Nephron (organoid): Measurements from ENCODE around the gene NIP7.
"Not testable (repeated sequence)": the region's sequence is repeated elsewhere in the genome, so short reads cannot be mapped to it uniquely, and the experiment has no call there.

Source experiments
- H3K27ac Mint-ChIP-seq, 3 experiments: 2 replicates each; pipeline ENCODE4 v1.8.0; 2020; ENCODE audit warnings: mixed read lengths in 3 of 3, mild to moderate bottlenecking in 2 of 3, moderate library complexity in 1 of 3
- H3K27me3 Mint-ChIP-seq: 2 replicates; pipeline ENCODE4 v1.8.0; 2021; ENCODE audit warnings: low read depth, mild to moderate bottlenecking, moderate library complexity, mixed read lengths
- H3K36me3 Mint-ChIP-seq: 2 replicates; pipeline ENCODE4 v1.8.0; 2020; ENCODE audit warnings: low read depth, mixed read lengths
- H3K4me1 Mint-ChIP-seq: 2 replicates; pipeline ENCODE4 v1.8.0; 2020; ENCODE audit warnings: mixed read lengths
- H3K4me3 Mint-ChIP-seq, 3 experiments: 2 replicates each; pipeline ENCODE4 v1.8.0; 2020; ENCODE audit warnings: mild to moderate bottlenecking in 3 of 3, mixed read lengths in 3 of 3, moderate library complexity in 2 of 3
- H3K9me3 Mint-ChIP-seq: 2 replicates; pipeline ENCODE4 v1.8.0; 2020; ENCODE audit warnings: mixed read lengths
- CTCF ChIP-seq, 3 experiments: fragments of 200-600 bp; sonication (generic); IDR thresholded peaks; one replicate each; pipeline ENCODE4 v1.5.0; 2021; ENCODE audit warnings: antibody characterized with exemption in 3 of 3; ENCODE audit not compliant: unreplicated experiment in 3 of 3

The NIP7 gene

DNA sequence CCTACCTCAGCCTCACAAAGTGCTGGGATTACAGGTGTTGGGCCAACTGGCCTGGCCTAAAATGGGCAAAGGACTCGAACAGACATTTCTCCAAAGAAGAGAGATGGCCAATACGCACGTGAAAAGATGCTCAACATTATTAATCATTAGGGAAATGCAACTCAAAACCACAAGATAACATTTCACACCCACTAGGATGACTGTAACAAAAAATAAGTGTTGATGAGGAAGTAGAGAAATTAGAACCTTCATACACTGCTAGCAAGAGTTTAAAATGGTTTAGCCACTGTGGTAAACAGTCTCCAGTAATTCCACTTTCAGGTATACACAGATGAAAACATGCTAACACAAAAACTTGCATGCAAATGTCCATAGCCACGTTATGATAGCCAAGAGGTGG lies 6.4 kb downstream of the NIP7 start:
- H3K36me3 Mint-ChIP-seq: peaks cover 16% of the 10 kb centered on the region
- no peak overlapping the region for H3K27ac Mint-ChIP-seq
- no peak overlapping the region for H3K4me3 Mint-ChIP-seq
- no peaks in the 10 kb centered on the region for H3K27me3 Mint-ChIP-seq
- TF ChIP-seq CTCF (IDR thresholded peaks at IDR 0.05; ENCODE audit: unreplicated experiment in 3 of 3): no peak
- no peaks in the 10 kb centered on the region for H3K9me3 Mint-ChIP-seq
- peaks cover 6% of the 10 kb centered on the region for H3K4me1 Mint-ChIP-seq

DNA sequence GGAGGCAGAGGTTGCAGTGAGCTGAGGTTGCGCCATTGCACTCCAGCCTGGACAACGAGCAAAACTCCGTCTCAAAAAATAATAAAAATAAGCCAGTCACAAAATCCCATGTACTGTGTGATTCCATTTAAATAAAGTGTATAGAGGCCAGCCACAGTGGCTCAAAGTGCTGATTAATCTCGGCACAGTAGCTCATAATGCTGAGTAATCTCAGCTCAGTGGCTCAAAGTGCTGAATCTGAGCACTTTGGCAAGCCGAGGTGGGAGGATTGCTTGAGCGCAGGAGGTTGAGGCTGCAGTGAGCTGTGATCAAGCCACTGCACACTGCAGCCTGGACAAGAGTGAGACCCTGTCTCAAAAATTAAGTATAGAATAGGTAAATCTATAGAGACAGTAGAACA lies 7.1 kb downstream of the NIP7 start:
- Mint-ChIP-seq H3K36me3 (peaks cover 10% of the 10 kb centered on the region), H3K27me3 (no peaks in the 10 kb centered on the region), H3K4me3 (no peak overlapping the region), H3K4me1 (peaks cover 5% of the 10 kb centered on the region), H3K27ac (no peak overlapping the region), H3K9me3 (no peaks in the 10 kb centered on the region)
- TF ChIP-seq CTCF (IDR thresholded peaks at IDR 0.05; ENCODE audit: unreplicated experiment in 3 of 3): no peak

GRCh38 chr16:69348222-69348621 lies 8.7 kb downstream of the NIP7 start:
- Mint-ChIP-seq H3K9me3 (no peaks in the 10 kb centered on the region), H3K36me3 (peaks cover 11% of the 10 kb centered on the region), H3K27ac (no peak overlapping the region), H3K4me3 (no peak overlapping the region), H3K4me1 (peaks cover 5% of the 10 kb centered on the region), H3K27me3 (no peaks in the 10 kb centered on the region)
- TF ChIP-seq CTCF (IDR thresholded peaks at IDR 0.05; ENCODE audit: unreplicated experiment in 3 of 3): no peak

GRCh38 chr16:69349536-69349935 lies 10.0 kb downstream of the NIP7 start:
- Mint-ChIP-seq H3K9me3 (no peaks in the 10 kb centered on the region), H3K4me3 (no peak overlapping the region), H3K27ac (no peak overlapping the region), H3K36me3 (peaks cover 9% of the 10 kb centered on the region), H3K4me1 (peaks cover 5% of the 10 kb centered on the region), H3K27me3 (no peaks in the 10 kb centered on the region)
- no peak for TF ChIP-seq CTCF (IDR thresholded peaks at IDR 0.05; ENCODE audit: unreplicated experiment in 3 of 3)

DNA sequence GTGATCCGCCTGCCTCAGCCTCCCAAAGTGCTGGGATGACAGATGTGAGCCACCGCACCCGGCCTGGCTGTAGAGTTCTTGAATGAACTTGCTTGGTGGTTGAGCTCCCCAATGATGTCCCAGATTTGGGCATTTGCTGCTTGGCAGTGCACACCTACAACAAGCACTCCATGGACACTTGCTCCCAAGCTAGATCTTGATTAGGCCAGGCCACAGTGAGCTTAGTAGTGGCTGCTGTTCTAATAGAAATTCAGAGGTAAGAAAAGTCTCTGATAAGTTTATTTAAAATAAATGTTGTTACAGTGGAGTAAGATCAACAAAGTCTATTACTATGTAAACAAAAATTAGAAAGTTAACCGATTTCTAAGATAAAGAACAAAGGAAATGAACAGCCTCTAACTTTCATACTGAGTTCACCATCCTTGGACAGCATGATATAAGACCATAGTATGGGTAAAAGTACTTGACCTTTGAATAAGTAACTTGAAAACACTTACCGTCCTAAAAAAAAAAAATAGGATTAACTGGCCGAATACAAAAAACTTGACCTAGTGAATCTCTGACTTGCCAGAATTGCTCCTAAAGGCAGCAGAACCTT lies 11.1 kb downstream of the NIP7 start:
- Mint-ChIP-seq H3K36me3 (peaks cover 13% of the 10 kb centered on the region), H3K9me3 (no peaks in the 10 kb centered on the region), H3K27me3 (no peaks in the 10 kb centered on the region), H3K4me3 (no peak overlapping the region), H3K27ac (peak overlapping the region; percentile 7 to 66 (median 41)), H3K4me1 (peaks cover 9% of the 10 kb centered on the region)
- no peak for TF ChIP-seq CTCF (IDR thresholded peaks at IDR 0.05; ENCODE audit: unreplicated experiment in 3 of 3)

GRCh38 chr16:69351309-69352027 lies 11.9 kb downstream of the NIP7 start, which contains the start of gene TMED6:
Gene TMED6 (minus strand): TSS chr16:69351786. CDS start chr16:69351753, 33 bp downstream.
- Mint-ChIP-seq H3K27ac (peak within 1 kb of the TSS; percentile 7 to 66 (median 41)), H3K27me3 (no peaks in the 10 kb centered on the region), H3K4me1 (peaks cover 13% of the 10 kb centered on the region), H3K36me3 (peaks cover 20% of the 10 kb centered on the region), H3K9me3 (no peaks in the 10 kb centered on the region), H3K4me3 (peak within 1 kb of the TSS in 1 of 3 experiments; percentile 22)
- no peak for TF ChIP-seq CTCF (IDR thresholded peaks at IDR 0.05; ENCODE audit: unreplicated experiment in 3 of 3)

DNA sequence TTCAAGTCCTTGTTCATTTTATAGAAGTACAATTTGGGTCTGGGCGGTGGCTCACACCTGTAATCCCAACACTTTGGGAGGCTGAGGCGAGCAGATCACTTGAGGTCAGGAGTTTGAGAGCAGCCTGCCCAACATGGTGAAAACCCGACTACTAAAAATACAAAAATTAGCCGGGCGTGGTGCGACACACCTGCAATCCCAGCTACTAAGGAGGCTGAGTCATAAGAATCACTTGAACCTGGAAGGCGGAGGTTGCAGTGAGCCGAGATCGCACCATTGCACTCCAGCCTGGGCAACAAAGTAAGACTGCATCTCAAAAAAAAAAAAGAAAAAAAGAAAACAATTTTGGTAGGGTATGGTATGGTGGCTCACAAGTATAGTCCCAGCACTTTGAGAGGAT lies 20.5 kb downstream of the NIP7 start:
- not testable (repeated sequence) for H3K27me3 Mint-ChIP-seq, H3K27ac Mint-ChIP-seq, H3K9me3 Mint-ChIP-seq, H3K4me3 Mint-ChIP-seq
- Mint-ChIP-seq H3K36me3 (peaks cover 41% of the 10 kb centered on the region), H3K4me1 (peaks cover 18% of the 10 kb centered on the region)
